Left renal pelvis (tissue), 4 donors: ENCODE data around the gene TIGIT. TPM values are rescaled to one million over a fixed set of nuclear protein-coding genes. Genes with fewer than 3 reads are reported as not detected.

Source experiments
- DNase-seq, 4 donors: peaks; one replicate each; pipeline ENCODE4 v3.0.0-alpha.2; 2013; ENCODE audit warnings: low read depth in 4 of 4, low spot score in 3 of 4
- polyA plus RNA-seq, 4 donors: library from polyadenylated mRNA; unstranded; fragments of 120-200 nt; gene quantifications; one replicate each; pipeline ENCODE4 v1.2.1, GENCODE V29; 2013; ENCODE audit not compliant: insufficient read length in 4 of 4

TIGIT gene
- polyA plus RNA-seq, 4 donors = 0.06 to 0.18 (median 0.07) TPM

DNA sequence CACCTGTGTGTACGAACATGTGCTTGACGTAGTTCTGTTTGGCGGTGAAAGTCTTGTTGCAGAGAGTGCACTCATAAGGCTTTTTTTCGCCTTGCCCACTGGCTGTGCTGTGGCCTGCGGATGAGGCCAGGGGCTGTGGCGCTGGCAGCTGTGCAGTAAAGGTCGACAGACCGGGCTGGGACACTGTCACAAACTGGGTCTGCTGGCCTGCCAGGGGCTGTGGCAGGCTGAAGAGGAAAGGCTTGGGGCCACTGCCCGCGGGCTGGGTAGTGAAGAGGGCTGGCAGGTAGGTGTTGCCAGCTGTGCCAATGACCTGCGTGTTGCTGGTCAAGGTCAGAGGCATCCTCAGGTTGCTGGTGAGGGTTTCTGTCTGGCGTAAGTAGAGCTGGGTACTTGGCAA is 56.4 kb downstream of the TIGIT start:
- no peak for DNase-seq

GRCh38 chr3:114350690-114351089 is 56.9 kb downstream of the TIGIT start:
- no peak for DNase-seq

DNA sequence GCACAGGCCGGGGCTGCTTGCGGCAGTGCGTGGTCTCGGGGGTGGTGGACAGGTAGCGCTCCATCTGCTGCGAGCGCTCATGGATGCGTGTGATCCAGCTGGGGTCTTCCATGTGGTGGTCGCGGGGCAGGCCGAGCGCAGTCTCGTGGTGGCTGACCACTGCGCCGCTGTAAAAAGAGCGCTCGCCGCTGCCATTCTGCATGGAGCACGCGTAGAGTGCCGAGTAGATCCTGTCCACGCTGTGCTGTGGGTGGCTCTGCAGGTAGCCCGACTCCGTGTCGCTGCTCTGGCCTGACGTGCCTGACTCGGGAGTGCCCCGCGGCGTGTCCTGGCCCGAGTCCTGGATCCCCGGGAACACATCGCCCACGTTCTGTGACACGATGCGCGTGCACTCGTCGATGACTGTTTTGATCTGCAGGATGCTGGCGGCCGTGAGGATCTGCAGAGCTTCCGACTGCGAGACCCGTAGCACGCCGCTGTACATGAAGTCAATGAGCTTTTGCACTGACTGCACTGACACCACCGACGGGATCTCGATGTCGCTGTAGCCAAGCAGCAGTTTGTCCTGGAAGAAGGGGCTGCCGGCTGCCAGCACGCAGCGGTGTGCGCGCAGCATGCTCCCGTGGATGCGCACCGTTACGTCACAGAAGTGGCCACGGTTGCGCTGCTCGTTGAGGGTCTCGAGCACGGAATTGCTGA is 57.4 kb downstream of the TIGIT start:
- DNase-seq = no peak

DNA sequence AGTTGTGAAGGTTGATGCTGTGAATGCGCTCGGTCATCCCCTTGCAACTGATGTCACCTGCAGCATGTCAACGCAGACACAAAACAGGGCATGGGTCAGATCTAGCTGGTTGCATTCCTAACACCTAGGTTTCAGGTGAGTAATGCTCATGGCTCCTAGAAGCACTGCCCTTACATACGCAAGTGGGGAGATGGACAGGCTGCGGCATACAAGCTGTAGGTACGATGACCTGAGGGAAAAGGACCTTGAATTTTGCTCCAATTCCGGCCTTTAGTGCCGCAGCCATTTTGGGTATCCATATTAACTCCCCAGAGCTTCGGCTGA is 58.0 kb downstream of the TIGIT start:
- no peak for DNase-seq

- no peak for DNase-seq
Observed at GRCh38 chr3:114355653-114356052, 61.8 kb downstream of the TIGIT start.

DNA sequence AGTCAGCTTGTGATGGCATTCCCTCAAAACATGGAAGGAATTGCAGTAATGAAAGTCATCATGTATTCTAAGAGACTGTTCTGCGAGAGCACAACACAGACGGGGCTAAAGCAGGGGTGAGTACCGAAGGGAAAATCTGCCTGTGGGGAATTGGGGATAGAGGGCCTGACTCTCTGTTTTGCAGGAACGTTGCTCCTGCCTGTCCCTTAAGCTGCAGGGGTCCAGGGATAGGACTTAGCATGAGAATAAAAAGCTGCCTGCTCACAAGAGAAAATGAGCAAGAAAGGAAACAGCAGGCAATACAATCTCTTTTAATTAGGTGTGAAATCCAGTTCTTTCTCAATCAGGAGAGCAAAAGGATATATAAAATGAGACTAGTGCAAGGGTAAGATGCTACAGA is 62.2 kb downstream of the TIGIT start:
- no peak for DNase-seq

- no peak for DNase-seq
Observed at GRCh38 chr3:114356525-114356924, 62.7 kb downstream of the TIGIT start.

Other genes with a start within 250 kb of the TIGIT start
- 10 to 100 TPM in 3 of 4 donors, 1 to 10 TPM in 1; 6.8 to 24.1 (median 16.1) TPM for gene CCDC191, start 237.5 kb upstream of the TIGIT start, polyA plus RNA-seq
- gene QTRT2, start 237.3 kb upstream of the TIGIT start, polyA plus RNA-seq = 10 to 100 TPM; 18.9 to 31.2 (median 28.7) TPM
- gene DRD3, start 115.0 kb upstream of the TIGIT start, polyA plus RNA-seq = not detected
- gene ZNF80, start 56.5 kb upstream of the TIGIT start, polyA plus RNA-seq = under 1 TPM in 1 of 4 donors, not detected in 3; 0.08 TPM